GM18507 (cell line): ENCODE results near the gene ITGA8.
"Not testable (repeated sequence)": the region's sequence is repeated elsewhere in the genome, so short reads cannot be mapped to it uniquely, and the experiment has no call there.

ENCODE experiments used
- DNase-seq: peaks from one replicate; pipeline ENCODE4 v3.0.0; 2011; ENCODE audit warnings: low read depth; ENCODE audit not compliant: insufficient read length; ENCODE audit errors: extremely low spot score
- FAIRE-seq: peaks from 2 replicates; lab custom pipeline; 2011; peaks lifted over from hg19 to GRCh38; lab: Jason Lieb, UNC

ITGA8 gene

GRCh38 chr10:15582972-15583371, 136.8 kb downstream of the ITGA8 start:
- not testable (repeated sequence) for DNase-seq, FAIRE-seq

GRCh38 chr10:15579605-15580004, 140.1 kb downstream of the ITGA8 start:
- no peak for DNase-seq
- FAIRE-seq, result no peak

GRCh38 chr10:15572531-15573045, 147.1 kb downstream of the ITGA8 start:
- no peak for FAIRE-seq
- DNase-seq, result no peak

- no peak for FAIRE-seq
These were observed 148.1 kb downstream of the ITGA8 start for GRCh38 chr10:15571575-15571974.

GRCh38 chr10:15570738-15571339, 148.9 kb downstream of the ITGA8 start:
- DNase-seq (no peak), FAIRE-seq (no peak)

More at GRCh38 chr10:15571575-15571974, 148.1 kb downstream of the ITGA8 start:
- DNase-seq, result no peak

- no peak for FAIRE-seq
- DNase-seq, result no peak
These were observed 151.8 kb downstream of the ITGA8 start for GRCh38 chr10:15567952-15568351.

- DNase-seq (no peak), FAIRE-seq (no peak)
These were observed 156.5 kb downstream of the ITGA8 start for GRCh38 chr10:15563246-15563645.

- no peak for FAIRE-seq
- DNase-seq, result no peak
These were observed 157.1 kb downstream of the ITGA8 start for GRCh38 chr10:15562578-15562977.

- FAIRE-seq (no peak), DNase-seq (no peak)
These were observed 157.6 kb downstream of the ITGA8 start for GRCh38 chr10:15562116-15562515.

GRCh38 chr10:15558136-15558535, 161.6 kb downstream of the ITGA8 start:
- no peak for FAIRE-seq
- no peak for DNase-seq

GRCh38 chr10:15557168-15557567, 162.6 kb downstream of the ITGA8 start:
- not testable (repeated sequence) for FAIRE-seq, DNase-seq

GRCh38 chr10:15550950-15551349, 168.8 kb downstream of the ITGA8 start:
- no peak for FAIRE-seq
- no peak for DNase-seq

- FAIRE-seq, result no peak
- DNase-seq, result no peak
These were observed 171.4 kb downstream of the ITGA8 start for GRCh38 chr10:15548331-15548730.

- DNase-seq (no peak), FAIRE-seq (no peak)
These were observed 173.1 kb downstream of the ITGA8 start for GRCh38 chr10:15546606-15547005.

- DNase-seq (no peak), FAIRE-seq (no peak)
These were observed 173.8 kb downstream of the ITGA8 start for GRCh38 chr10:15545884-15546283.

GRCh38 chr10:15545266-15545665, 174.5 kb downstream of the ITGA8 start:
- no peak for DNase-seq
- FAIRE-seq, result no peak

GRCh38 chr10:15543994-15544393, 175.7 kb downstream of the ITGA8 start:
- no peak for DNase-seq
- no peak for FAIRE-seq

GRCh38 chr10:15542817-15543216, 176.9 kb downstream of the ITGA8 start:
- FAIRE-seq (no peak), DNase-seq (no peak)

GRCh38 chr10:15541376-15541775, 178.3 kb downstream of the ITGA8 start:
- FAIRE-seq (no peak), DNase-seq (no peak)

- FAIRE-seq (no peak), DNase-seq (no peak)
These were observed 179.0 kb downstream of the ITGA8 start for GRCh38 chr10:15540727-15541126.

GRCh38 chr10:15539262-15539661, 180.5 kb downstream of the ITGA8 start:
- no peak for FAIRE-seq
- no peak for DNase-seq
